A549 (cell line): ENCODE measurements around the gene SLC2A1.

Source experiments
- CBX8 ChIP-seq: fragments of 200-600 bp; sonication (generic); IDR thresholded peaks from 2 replicates; pipeline ENCODE4 v1.6.1; 2016
- CHD2 ChIP-seq: fragments of 150-350 bp; IDR thresholded peaks from 2 replicates; pipeline ENCODE4 v1.6.1; 2014; ENCODE audit warnings: low read length; ENCODE audit not compliant: partially characterized antibody
- FOSL2 ChIP-seq, 2 experiments: fragments of 450-650 bp in 1 of 2; fragments of >200 bp in 1 of 2; sonication (Bioruptor Twin) in 1 of 2; formaldehyde crosslinking; IDR thresholded peaks; 2 replicates each; pipeline versions ENCODE4 v1.5.0 to v1.6.1; 2016 to 2020; ENCODE audit warnings: mild to moderate bottlenecking in 1 of 2, moderate library complexity in 1 of 2
- GATA3 ChIP-seq: IDR thresholded peaks from 2 replicates; pipeline ENCODE4 v1.6.1; 2012; ENCODE audit warnings: borderline replicate concordance
- MYC ChIP-seq: IDR thresholded peaks from 2 replicates; pipeline ENCODE4 v1.6.1; 2012; ENCODE audit warnings: mild to moderate bottlenecking, inconsistent platforms, low read length, improper control_type of control experiment, borderline replicate concordance
- NR3C1 ChIP-seq: fragments of >200 bp; sonication (Bioruptor Twin); formaldehyde crosslinking; IDR thresholded peaks from 3 replicates; pipeline ENCODE4 v1.6.1; 2017
- POLR2A ChIP-seq: IDR thresholded peaks from 2 replicates; pipeline ENCODE4 v1.6.1; 2012; ENCODE audit warnings: mild to moderate bottlenecking, low read length
- TP53 ChIP-seq: fragments of 250-450 bp; sonication (Bioruptor Pico); IDR thresholded peaks from 2 replicates; pipeline ENCODE4 v1.5.0; 2021; ENCODE audit warnings: mild to moderate bottlenecking, moderate library complexity
- ZFP36 ChIP-seq: fragments of 450-650 bp; IDR thresholded peaks from 2 replicates; pipeline ENCODE4 v1.6.1; 2014; ENCODE audit warnings: borderline replicate concordance; ENCODE audit not compliant: partially characterized antibody
- TF ChIP-seq, protein P1 (sequence below): fragments of >200 bp; sonication (Bioruptor Twin); formaldehyde crosslinking; IDR thresholded peaks from 3 replicates; pipeline ENCODE4 v1.5.1; 2016
- TF ChIP-seq, protein P2 (sequence below): fragments of 450-650 bp; IDR thresholded peaks from 2 replicates; pipeline ENCODE4 v1.6.1; 2014; ENCODE audit warnings: antibody characterized with exemption

DNA sequence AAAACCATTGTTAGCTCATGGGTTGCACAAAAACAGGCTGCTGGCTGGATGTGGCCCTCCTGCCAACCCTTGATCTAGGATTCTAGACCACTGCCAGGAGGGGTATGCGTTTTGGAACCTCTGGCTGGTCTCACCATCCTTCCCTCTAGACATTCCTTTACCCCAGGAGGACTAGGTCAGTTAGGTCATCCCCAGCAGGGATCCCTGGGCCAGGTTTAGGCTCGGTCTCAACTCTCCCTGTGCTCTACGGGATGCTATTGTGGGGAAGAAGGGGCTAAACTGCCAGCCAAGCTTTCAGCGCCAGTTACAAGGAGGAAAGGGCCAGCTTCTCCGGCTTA, 22.7 kb downstream of the SLC2A1 start:
- TF ChIP-seq, protein P1, sequence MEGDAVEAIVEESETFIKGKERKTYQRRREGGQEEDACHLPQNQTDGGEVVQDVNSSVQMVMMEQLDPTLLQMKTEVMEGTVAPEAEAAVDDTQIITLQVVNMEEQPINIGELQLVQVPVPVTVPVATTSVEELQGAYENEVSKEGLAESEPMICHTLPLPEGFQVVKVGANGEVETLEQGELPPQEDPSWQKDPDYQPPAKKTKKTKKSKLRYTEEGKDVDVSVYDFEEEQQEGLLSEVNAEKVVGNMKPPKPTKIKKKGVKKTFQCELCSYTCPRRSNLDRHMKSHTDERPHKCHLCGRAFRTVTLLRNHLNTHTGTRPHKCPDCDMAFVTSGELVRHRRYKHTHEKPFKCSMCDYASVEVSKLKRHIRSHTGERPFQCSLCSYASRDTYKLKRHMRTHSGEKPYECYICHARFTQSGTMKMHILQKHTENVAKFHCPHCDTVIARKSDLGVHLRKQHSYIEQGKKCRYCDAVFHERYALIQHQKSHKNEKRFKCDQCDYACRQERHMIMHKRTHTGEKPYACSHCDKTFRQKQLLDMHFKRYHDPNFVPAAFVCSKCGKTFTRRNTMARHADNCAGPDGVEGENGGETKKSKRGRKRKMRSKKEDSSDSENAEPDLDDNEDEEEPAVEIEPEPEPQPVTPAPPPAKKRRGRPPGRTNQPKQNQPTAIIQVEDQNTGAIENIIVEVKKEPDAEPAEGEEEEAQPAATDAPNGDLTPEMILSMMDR = no peak
- TF ChIP-seq GATA3 (no peak), FOSL2 (IDR thresholded peaks at IDR 0.05) (no peak), FOSL2 (CRISPR knock-in tag; IDR thresholded peaks at IDR 0.05) (no peak), CHD2 (no peak), NR3C1 (no peak), TP53 (CRISPR knock-in tag) (no peak), MYC (no peak), POLR2A (no peak), CBX8 (no peak), ZFP36 (no peak)
- TF ChIP-seq, protein P2, sequence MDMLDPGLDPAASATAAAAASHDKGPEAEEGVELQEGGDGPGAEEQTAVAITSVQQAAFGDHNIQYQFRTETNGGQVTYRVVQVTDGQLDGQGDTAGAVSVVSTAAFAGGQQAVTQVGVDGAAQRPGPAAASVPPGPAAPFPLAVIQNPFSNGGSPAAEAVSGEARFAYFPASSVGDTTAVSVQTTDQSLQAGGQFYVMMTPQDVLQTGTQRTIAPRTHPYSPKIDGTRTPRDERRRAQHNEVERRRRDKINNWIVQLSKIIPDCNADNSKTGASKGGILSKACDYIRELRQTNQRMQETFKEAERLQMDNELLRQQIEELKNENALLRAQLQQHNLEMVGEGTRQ = no peak
